GM18508 (cell line): ENCODE results near the gene EN2.

Experiments
- ATAC-seq: cut with Tn5 transposase; IDR thresholded peaks from one replicate; pipeline ENCODE4 v1.9.1; 2021; ENCODE audit warnings: moderate number of reproducible peaks; ENCODE audit not compliant: insufficient read depth, unreplicated experiment

The EN2 gene

DNA sequence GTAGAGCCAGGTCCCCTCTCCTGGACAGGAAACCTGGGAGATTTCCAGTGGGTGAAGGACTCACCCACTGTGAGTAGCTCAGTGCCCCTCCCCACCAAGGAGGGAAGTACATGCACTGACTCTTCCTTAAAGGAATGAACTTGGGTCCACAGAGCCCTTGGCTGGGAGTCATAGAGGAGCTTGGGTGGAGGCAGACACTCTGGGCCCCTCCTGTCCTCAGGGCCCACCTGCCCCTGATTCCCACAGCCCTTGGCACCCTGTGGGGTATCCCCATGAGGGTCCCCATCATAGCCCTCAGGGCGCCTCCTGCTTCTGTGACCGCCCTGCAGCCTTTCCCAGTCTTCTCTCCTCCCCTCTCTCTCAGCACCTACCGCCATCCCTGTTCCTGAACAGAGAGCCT is 3.7 kb downstream of the EN2 start:
- no peak for ATAC-seq

GRCh38 chr7:155462163-155462735 is 4.3 kb downstream of the EN2 start:
- ATAC-seq, result no peak

DNA sequence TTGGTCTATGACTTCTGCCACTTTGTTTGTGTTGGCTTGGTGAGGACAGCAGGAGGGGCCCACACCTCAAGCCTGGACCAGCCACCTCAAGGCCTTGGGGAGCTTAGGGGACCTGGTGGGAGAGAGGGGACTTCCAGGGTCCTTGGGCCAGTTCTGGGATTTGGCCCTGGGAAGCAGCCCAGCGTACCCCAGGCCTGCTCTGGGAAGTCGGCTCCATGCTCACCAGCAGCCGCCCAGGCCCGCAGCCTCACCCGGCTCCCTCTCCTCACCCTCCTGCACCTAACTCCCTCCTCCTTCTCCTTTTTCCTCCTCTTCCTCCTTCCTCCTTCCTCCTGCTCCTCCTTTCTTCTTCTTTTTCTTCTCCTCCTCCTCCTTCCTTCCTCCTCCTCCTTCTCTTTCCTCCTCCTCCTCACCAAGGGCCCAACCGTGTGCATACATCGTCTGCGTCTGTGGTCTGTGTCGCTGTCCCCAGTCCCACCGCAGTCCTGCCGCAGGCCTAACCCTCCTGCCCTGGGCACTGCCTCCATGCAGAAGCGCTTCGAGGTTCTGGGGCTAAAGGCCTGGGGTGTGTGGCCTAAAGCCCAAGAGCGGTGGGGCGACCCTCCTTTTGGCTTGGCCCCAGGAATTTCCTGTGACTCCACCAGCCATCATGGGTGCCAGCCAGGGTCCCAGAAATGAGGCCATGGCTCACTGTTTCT is 5.3 kb downstream of the EN2 start:
- ATAC-seq, result no peak

- no peak for ATAC-seq
These were observed 6.3 kb downstream of the EN2 start for GRCh38 chr7:155464183-155464582.

- no peak for ATAC-seq
These were observed 7.2 kb downstream of the EN2 start for GRCh38 chr7:155464948-155465739.

GRCh38 chr7:155465761-155466141 is 7.8 kb downstream of the EN2 start:
- ATAC-seq, result no peak

GRCh38 chr7:155466142-155466813 is 8.3 kb downstream of the EN2 start:
- no peak for ATAC-seq

DNA sequence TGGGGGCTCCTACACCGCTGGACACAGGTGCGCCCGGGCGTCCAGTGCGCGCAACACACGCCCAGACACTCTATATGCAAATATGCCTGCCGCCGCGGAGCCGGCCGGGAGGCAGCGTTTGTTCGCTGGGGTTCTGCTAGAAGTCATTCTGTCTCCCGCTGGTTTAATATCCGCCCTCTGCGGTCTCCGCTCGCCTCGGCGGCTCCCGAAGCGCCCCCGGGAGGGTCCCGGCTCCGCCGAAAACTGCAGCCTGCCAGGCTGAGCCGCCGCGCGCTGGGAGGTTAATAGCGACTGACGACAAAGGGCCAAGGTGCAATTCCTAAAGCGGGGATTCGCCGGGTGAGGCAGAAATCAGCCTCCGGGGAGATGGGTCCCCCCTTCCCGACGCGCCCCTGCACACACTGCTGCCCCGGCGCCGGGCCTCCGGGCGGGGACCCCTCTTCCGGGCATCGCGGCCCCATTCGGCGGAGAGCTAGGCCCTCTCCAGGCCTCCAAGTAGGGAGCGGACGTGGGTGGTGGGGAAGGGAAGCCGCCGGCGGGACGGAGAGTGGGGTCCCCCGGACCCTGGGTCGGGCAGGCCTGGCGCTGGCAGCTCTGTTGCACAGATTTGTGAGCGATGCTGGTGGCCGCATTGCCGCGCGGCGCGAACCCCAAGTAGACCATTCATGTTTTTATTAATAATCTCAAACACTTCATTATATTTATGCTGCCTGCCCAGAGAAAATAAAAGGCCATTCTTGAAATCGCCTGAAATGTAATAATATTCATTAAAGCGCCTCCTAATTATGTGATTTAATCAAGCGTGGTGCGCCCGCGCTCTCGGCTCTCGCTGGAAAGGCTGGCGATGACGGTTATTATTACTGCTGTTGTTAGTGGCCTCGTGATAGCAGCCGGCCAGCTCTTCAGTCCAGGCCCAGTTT is 9.1 kb downstream of the EN2 start:
- ATAC-seq, result peak; percentile 54

DNA sequence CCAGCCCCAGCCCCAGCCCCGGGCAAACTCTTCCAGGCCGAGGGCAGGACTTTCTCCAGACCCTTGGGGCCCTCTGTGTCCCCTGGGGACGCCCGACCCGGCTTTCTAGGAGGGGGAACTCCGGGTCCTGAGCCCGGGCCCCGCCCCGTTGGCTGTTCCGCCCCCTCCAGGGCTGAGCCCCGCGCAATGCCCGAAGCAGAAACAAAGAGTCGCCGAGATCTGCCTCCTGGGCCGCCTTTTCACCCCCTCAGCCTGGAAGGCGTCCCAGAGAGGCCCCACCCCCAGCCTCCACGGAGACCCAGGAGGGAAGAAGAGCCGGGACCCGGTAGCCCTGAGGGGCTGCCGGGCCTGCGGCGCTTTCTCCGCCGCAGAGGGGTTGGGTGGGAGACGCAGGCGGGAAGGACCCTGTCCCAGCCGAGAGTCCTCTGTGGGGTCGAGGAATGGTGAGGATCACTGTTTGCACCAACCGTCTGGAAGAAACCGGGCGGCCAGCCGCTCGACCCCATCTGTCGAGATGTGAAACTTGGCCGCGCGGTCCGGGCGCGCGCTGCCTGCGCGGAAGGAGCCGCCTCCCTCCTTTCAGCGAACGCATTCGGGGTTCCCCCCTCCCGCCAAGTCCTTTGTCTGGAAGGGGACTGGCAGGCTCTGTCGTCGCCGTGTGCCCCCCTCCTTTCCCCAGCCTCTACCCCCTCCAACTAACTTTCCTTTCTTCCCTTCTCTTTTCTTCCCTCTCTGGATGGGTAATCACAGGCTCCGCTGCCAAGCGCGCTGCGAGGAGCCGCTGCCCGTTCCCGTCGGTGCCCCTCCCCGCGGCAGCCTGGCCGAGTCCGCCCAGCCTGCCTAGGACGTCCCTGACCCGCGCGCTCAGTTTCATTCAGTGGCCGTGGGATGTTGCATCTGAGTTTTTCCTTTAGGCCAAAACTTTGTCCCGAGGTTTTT is 10.2 kb downstream of the EN2 start:
- ATAC-seq, result no peak

DNA sequence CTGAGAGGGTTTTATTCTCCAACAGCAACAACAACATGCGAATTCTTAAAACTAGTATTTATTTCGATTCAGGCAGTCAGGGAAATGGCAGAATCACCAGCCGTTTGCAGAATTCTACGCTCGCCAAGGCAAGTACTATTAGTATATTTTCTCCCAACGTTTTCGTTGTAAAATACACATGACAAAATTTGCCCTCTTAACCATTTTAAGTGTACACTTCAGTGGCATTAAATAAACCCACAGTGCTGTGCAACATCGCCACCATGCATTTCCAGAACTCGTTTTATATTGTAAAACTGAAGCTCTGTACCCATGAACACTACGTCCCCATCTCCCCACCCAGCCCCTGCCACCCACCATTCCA is 10.8 kb downstream of the EN2 start:
- ATAC-seq, result no peak

DNA sequence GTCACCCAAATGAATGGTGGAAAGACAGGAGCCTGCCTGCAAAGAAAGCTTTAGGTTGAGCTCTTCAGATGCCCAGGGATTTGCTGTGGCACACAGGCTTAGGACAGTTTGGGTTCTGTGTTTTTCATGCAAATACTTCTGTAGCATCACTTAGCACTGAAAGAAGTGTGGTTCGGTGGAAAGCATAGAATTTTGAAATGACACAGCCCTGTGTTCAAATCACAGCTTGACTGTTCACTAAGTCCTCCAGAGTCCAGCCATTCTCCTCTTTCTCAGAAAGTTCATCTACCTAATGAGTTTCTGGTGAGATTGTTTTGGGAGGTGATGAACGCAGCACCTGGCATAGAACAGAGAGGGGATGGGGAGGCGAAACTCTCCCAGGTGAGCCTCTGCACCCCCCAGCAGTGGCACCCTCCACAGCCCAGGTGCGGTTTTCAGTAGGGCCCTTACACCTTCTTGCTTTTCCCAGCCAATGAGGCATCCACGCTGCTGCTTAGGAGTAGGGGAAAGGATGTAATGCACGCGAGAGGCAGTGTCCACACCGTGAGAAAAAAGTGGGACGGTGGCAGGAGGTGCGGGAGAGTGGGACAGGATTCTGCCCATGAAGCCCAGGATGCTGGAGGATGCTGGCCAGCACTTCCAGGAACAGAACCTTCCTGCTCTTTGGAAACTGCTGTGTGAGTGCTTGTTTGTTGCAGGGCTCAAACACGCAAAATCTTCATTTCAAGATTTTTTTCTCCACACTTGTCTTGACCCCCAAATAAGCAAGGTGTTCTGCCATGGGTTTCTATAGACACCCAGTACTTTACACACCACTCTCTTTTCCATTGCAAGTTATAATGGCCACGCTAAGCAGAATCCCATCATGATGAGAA is 11.6 kb downstream of the EN2 start:
- no peak for ATAC-seq

DNA sequence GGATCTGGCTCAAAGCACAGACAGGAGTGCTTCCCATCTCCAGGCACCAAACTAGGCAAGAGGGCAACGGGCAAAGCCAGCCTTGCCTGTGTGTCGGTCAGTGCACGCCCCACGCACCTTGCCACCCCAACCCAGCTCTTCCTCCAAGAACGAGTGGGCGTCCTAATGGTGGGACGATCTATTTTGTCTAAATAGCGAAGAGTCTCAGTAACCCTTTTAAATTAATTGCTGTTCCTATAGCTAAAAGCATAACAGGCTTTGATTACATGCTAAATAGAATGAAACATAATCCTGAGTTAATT is 12.2 kb downstream of the EN2 start:
- no peak for ATAC-seq

- ATAC-seq, result no peak
These were observed 13.0 kb downstream of the EN2 start for GRCh38 chr7:155470686-155471638.

- ATAC-seq, result no peak
These were observed 13.8 kb downstream of the EN2 start for GRCh38 chr7:155471718-155472117.

DNA sequence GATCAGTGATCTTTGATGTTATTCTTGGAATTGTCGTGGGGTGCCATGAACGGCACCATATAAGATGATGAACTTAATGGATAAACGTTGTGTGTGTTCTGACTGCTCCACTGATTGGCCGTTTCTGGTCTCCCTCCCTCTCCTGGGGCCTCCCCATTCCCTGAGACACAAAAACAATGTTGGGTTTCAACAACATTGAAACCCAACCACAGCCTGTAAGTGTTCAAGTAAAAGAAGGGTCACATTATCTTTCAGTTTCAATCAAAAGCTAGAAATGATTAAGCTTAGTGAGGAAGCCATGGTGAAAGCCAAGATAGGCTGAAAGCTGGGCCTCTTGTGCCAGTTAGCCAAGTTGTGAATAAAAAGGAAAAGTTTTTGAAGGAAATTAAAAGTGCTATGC is 19.5 kb downstream of the EN2 start:
- peak; percentile 98 for ATAC-seq

DNA sequence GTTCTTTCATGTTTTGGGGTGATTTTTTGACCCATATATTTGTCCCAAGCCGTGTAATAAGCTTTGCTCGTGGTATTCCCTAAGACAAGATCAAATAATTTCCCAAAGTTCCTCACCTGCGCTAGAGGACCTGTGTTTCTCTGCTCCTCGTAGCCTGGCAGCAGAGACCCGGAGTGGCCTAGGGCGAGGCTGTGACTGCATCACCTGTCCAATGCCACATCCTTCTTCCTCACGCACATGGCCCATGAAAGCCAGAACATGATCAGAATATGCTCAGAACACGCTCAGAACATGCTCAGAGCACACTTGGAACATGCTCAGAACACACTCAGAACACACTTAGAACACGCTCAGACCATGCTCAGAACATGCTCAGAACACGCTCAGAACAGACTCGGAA is 23.8 kb downstream of the EN2 start:
- no peak for ATAC-seq

DNA sequence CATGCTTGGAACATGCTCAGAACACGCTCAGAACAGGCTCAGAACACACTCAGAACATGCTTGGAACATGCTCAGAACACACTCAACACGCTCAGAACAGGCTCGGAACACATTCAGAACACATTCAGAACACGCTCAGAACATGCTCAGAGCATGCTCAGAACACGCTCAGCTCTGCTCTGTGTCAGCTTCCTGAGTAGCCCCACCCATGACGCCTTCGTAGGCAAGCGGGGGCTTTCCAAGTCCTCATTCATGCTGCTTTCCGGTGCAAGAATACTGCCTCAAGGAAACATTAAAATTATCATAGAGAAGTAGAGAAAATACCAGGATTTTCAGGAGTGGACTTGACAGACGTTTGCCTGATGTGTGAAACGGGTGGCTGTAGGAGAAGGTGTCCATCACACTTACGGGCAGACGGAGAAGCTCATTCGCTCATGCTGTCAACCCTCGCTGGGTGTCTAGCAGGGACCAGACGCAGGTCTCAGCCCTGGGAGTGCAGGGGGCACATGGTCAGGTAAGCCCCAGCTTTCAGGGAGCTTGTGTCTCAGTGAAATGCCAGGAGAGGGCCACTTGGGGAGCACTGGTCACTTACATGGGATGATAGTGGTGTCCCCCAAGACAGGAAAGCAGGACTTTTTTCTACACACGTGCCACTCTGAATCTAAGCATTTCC is 24.7 kb downstream of the EN2 start:
- no peak for ATAC-seq
